Adrenal gland (tissue), 12 donors: Measurements from ENCODE around the gene CDKAL1. TPM values are rescaled to one million over a fixed set of nuclear protein-coding genes. Genes with fewer than 3 reads are reported as not detected.

Experiments used
- DNase-seq, 7 donors: peaks; one replicate each; pipeline ENCODE4 v3.0.0-alpha.2; 2019 to 2020
- H3K27ac ChIP-seq, 5 donors: fragments of 200-600 bp; sonication (generic) in 4 of 5; 1 replicate in 3 of 5; 2 replicates in 2 of 5; pipeline versions ENCODE4 v1.5.1 to v1.8.0; 2016 to 2020; ENCODE audit warnings: mild to moderate bottlenecking in 1 of 5
- H3K27me3 ChIP-seq: fragments of 200-600 bp; 2 replicates; pipeline ENCODE4 v1.8.0; 2021
- H3K36me3 ChIP-seq, 2 donors: fragments of 200-600 bp; replicated peaks in 1 of 2; 1 replicate in 1 of 2; 2 replicates in 1 of 2; pipeline versions ENCODE4 v1.5.1 to v1.8.0; 2018 to 2022
- H3K4me1 ChIP-seq, 2 donors: fragments of 200-600 bp; replicated peaks in 1 of 2; 1 replicate in 1 of 2; 2 replicates in 1 of 2; pipeline versions ENCODE4 v1.5.1 to v1.8.0; 2018 to 2021
- H3K4me3 ChIP-seq, 4 donors: fragments of 200-600 bp; sonication (generic) in 3 of 4; one replicate each; pipeline ENCODE4 v1.5.1; 2016 to 2018
- H3K9me3 ChIP-seq, 3 donors: fragments of 200-600 bp; sonication (generic) in 1 of 3; replicated peaks in 1 of 3; 1 replicate in 2 of 3; 2 replicates in 1 of 3; pipeline versions ENCODE4 v1.5.1 to v1.8.0; 2016 to 2021
- CTCF ChIP-seq, 6 experiments: fragments of 450-650 bp in 4 of 6; fragments of 200-600 bp in 2 of 6; sonication (generic) in 1 of 6; IDR thresholded peaks; 1 replicate in 5 of 6; 2 replicates in 1 of 6; pipeline versions ENCODE4 v1.5.1 to v1.8.0; 2016 to 2021; ENCODE audit warnings: antibody characterized with exemption in 6 of 6, mild to moderate bottlenecking in 2 of 6, moderate library complexity in 1 of 6
- POLR2A ChIP-seq, 2 donors: fragments of 450-650 bp; IDR thresholded peaks; one replicate each; pipeline ENCODE4 v1.6.1; 2017; ENCODE audit warnings: antibody characterized with exemption in 2 of 2, mild to moderate bottlenecking in 2 of 2, moderate library complexity in 1 of 2
- WGBS, 4 donors: extraction: QIAGEN DNeasy Blood & Tissue Kit in 2 of 4; methylation state at CpG; one replicate each; pipeline versions ENCODE4 v1.1.5 to v1.1.7; 2013 to 2017; 5-methylcytosine and 5-hydroxymethylcytosine counted together
- intact Hi-C, 2 donors: fragments of 100-400 bp; cut with DNase I; formaldehyde crosslinking; loops; one replicate each; pipeline versions ENCODE4 v1.14.1 to v1.15.0; 2022 to 2023
- polyA plus RNA-seq, 3 donors: library from polyadenylated mRNA; stranded (reverse); fragments of 200-250 nt in 2 of 3; fragments of 350-450 nt in 1 of 3; fragmentation: Illumina TruSeq in 1 of 3; extraction: RNeasy Lipid Tissue Mini Kit (QIAGEN cat#74804) in 1 of 3; gene quantifications; one replicate each; pipeline ENCODE4 v1.2.3, GENCODE V29; 2013 to 2014
- total RNA-seq, 9 donors: library from RNA; depleted of rRNA in 4 of 9; stranded (reverse); fragments of >200 nt in 4 of 9; fragments of 120-200 nt in 1 of 9; fragmentation: NEBNext Ultra II Directional in 1 of 9; extraction: Animal tissue kit (Norgen Biotek cat#: 25700) in 1 of 9; gene quantifications; one replicate each; pipeline versions ENCODE4 v1.1.0 to v1.2.4, GENCODE V29; 2013 to 2023
- donor health status: healthy with polysubstance abuse.
- donor health status: Bipolar disorder and iron deficiency.
- donor health status: DM: yes; HTN: yes; CAD: no.
- donor health status: DM: no; HTN: no; CAD: no.
- donor health status: DM: no; HTN: no; CAD: no.
- donor health status: DM: yes; HTN: yes; CAD: no.

The CDKAL1 gene
- total and polyA plus RNA-seq, 12 donors, result 3.9 to 21.1 (median 10.6) TPM

- WGBS, 4 donors, result 88 to 94% (median 90%) methylated on average over 2 of the region's 2 CpGs
- intact Hi-C loops, result no loop called here
- TF ChIP-seq CTCF (IDR thresholded peaks at IDR 0.05), result no peak
- TF ChIP-seq POLR2A (IDR thresholded peaks at IDR 0.05), result no peak
- Histone ChIP-seq H3K27me3 (no peaks in the 10 kb centered on the region), H3K4me1 (no peaks in the 10 kb centered on the region), H3K9me3 (no peaks in the 10 kb centered on the region), H3K27ac (no peak overlapping the region), H3K36me3 (no peaks in the 10 kb centered on the region), H3K4me3 (no peak overlapping the region)
- DNase-seq, result no peak
These were observed 610.7 kb downstream of the CDKAL1 start for GRCh38 chr6:21144928-21145327.

GRCh38 chr6:21147995-21148394 lies 613.7 kb downstream of the CDKAL1 start:
- Histone ChIP-seq H3K36me3 (no peaks in the 10 kb centered on the region), H3K9me3 (no peaks in the 10 kb centered on the region), H3K4me1 (peaks cover 6 to 12% of the 10 kb centered on the region in 2 donors), H3K27me3 (no peaks in the 10 kb centered on the region), H3K27ac (no peak overlapping the region), H3K4me3 (no peak overlapping the region)
- intact Hi-C loops, result no loop called here
- TF ChIP-seq POLR2A (IDR thresholded peaks at IDR 0.05), result no peak
- TF ChIP-seq CTCF (IDR thresholded peaks at IDR 0.05), result no peak
- no peak for DNase-seq
- WGBS, 4 donors, result 75 to 91% (median 80%) methylated on average over 2 of the region's 2 CpGs

- 76 to 92% (median 89%) methylated on average over 6 of the region's 6 CpGs for WGBS, 4 donors
- DNase-seq, result no peak
- Histone ChIP-seq H3K4me1 (peaks cover 6 to 12% of the 10 kb centered on the region in 2 donors), H3K36me3 (no peaks in the 10 kb centered on the region), H3K4me3 (no peak overlapping the region), H3K27ac (no peak overlapping the region), H3K9me3 (no peaks in the 10 kb centered on the region), H3K27me3 (no peaks in the 10 kb centered on the region)
- intact Hi-C loops, result no loop called here
- TF ChIP-seq POLR2A (IDR thresholded peaks at IDR 0.05) (no peak), CTCF (IDR thresholded peaks at IDR 0.05) (no peak)
These were observed 615.2 kb downstream of the CDKAL1 start for GRCh38 chr6:21149470-21149869.

- no peak for DNase-seq
- intact Hi-C loops, result no loop called here
- peaks cover 6 to 12% of the 10 kb centered on the region in 2 donors for H3K4me1 ChIP-seq
- H3K36me3 ChIP-seq, result no peaks in the 10 kb centered on the region
- H3K27ac ChIP-seq, result no peak overlapping the region
- no peak for TF ChIP-seq CTCF (IDR thresholded peaks at IDR 0.05)
- no peak for TF ChIP-seq POLR2A (IDR thresholded peaks at IDR 0.05)
- WGBS, 4 donors, result 91 to 100% (median 95%) methylated on average over 1 of the region's 1 CpG
- H3K4me3 ChIP-seq, result no peak overlapping the region
- no peaks in the 10 kb centered on the region for H3K27me3 ChIP-seq
- no peaks in the 10 kb centered on the region for H3K9me3 ChIP-seq
These were observed 616.4 kb downstream of the CDKAL1 start for GRCh38 chr6:21150667-21151066.
